Measurements from ENCODE around the gene DTX3.

Gene DTX3

DNA sequence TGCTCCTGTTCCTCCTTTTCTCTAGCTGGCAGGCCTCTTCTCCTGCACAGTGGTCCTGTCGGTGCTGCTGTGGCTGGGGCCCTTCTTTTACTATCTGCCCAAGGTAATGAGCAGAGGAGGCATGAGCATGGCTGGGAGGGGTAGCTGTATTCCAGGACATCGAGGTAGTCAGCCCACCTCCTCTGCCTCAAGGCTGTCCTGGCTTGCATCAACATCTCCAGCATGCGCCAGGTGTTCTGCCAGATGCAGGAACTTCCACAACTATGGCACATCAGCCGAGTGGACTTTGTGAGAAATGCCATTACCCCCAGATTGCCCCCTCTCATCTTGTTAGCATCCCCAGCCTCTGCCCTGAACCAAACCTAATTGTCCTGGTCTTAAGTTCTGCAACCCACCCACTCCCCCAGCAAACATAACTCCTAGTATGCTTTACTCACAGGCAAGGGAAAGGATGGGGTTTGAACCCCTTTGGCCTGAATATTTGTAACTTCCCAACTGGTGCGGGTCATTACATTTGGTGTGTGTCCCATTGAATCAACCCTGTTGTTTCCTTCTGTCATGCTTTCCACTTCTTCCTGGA is 19.3 kb downstream of the DTX3 start:
- no peak for TF ChIP-seq ZFX (IDR thresholded peaks at IDR 0.05; ENCODE audit: borderline replicate concordance)
- TF ChIP-seq, protein P1, sequence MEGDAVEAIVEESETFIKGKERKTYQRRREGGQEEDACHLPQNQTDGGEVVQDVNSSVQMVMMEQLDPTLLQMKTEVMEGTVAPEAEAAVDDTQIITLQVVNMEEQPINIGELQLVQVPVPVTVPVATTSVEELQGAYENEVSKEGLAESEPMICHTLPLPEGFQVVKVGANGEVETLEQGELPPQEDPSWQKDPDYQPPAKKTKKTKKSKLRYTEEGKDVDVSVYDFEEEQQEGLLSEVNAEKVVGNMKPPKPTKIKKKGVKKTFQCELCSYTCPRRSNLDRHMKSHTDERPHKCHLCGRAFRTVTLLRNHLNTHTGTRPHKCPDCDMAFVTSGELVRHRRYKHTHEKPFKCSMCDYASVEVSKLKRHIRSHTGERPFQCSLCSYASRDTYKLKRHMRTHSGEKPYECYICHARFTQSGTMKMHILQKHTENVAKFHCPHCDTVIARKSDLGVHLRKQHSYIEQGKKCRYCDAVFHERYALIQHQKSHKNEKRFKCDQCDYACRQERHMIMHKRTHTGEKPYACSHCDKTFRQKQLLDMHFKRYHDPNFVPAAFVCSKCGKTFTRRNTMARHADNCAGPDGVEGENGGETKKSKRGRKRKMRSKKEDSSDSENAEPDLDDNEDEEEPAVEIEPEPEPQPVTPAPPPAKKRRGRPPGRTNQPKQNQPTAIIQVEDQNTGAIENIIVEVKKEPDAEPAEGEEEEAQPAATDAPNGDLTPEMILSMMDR (IDR thresholded peaks at IDR 0.05): no peak
- no peak overlapping the region for H3K27ac ChIP-seq

DNA sequence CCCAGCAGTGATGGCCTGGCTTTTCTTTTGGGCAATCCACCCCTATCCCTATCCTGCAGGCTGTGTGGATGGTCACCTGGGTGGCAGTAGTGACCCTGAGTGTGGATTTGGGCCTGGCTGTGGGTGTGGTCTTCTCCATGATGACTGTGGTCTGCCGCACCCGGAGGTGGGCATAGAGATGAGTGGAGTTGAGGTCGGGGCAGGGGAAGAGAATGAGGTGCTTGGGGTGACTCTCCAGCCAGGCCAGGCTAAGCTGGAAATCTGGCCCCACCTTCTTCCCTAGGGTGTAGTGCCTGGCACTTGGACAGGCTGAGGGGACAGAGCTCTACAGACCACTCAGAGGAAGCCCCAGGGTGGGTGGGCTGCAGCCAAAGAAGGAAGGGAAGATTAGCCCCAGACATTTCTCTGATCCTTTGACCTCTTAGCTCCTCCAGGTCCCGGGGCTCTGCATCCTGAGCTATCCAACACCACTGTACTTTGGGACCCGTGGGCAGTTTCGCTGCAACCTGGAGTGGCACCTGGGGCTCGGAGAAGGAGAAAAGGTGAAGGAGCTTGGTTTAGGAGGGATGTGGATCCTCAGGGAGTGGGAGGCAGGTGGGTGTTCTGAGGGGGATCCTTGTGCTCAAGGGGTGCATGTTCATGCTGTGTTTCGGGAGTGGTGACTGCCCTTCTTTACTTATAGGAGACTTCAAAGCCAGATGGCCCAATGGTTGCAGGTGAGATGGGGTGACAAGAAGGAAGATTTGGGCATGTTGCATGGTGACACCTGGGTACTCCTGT is 20.0 kb downstream of the DTX3 start:
- no peak overlapping the region for H3K27ac ChIP-seq
- TF ChIP-seq, protein P1 (IDR thresholded peaks at IDR 0.05): no peak
- no peak for TF ChIP-seq ZFX (IDR thresholded peaks at IDR 0.05; ENCODE audit: borderline replicate concordance)

DNA sequence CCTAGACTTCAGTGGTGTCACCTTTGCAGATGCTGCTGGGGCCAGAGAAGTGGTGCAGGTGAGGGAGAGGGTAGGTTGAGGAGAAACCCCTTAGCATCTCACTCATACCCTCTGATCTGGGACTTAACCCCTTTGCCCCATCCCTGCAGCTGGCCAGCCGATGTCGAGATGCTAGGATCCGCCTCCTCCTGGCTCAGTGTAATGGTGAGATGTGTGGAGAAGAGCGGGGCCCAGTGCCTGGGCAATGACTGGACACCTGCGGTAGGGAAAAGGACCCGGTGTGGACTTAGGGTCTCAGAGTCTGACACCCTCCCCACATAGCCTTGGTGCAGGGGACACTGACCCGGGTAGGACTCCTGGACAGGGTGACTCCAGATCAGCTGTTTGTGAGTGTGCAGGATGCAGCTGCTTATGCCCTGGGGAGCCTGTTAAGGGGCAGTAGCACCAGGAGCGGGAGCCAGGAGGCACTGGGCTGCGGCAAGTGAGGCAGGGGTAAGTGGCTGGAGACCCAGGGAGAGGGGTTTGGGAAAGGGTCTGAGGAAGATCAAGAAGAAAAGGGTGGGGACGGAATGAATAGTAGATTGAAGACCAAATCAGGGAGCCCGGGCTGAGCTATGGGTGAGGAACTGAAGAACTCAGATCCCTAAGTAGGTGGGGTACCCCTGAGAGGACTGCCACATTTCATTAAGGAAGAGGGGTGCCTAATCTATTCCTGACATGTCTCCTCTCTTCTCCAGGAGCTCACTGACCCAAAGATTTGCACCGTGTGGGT is 20.8 kb downstream of the DTX3 start:
- no peak overlapping the region for H3K27ac ChIP-seq
- TF ChIP-seq, protein P1 (IDR thresholded peaks at IDR 0.05): no peak
- no peak for TF ChIP-seq ZFX (IDR thresholded peaks at IDR 0.05; ENCODE audit: borderline replicate concordance)

DNA sequence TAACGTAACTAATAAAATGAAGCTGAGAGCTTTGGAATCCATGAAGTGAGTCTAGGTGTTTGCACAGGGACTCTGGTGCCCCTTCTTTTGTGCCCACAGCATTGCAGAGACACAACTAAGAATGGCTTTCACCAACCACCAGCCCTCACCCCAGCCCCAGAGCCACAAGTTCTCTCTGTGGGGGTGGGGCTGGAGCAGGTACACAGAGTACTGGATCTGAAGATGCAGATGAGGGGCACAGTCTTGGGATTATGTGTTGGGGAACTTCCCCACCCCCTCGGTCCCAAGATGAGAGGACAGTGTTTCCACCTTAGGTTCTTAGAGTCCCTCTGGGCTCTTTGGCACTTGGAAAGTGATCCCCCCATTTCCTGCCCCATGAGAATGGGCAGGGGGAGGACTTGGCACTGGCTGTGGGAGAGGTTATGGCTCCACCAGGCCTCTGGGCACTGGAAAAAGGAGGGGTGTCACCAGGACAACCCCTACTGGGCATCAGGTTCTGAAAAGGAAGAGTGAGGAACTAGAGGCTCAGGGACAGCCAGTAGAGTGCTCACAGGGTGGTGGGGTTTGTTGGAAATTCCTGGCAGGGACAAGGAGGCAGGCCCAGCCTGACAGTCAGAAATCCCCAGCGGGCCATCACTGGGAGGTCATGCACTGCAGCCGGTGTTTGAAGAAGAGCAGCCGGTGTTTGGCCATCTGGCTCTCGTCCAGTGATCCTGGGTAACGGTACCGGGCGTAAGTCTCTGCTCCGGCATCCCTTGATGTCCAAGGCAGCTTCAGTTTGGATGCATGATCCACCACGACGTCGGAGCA is 21.7 kb downstream of the DTX3 start:
- no peak for TF ChIP-seq ZFX (IDR thresholded peaks at IDR 0.05; ENCODE audit: borderline replicate concordance)
- TF ChIP-seq, protein P1 (IDR thresholded peaks at IDR 0.05): no peak
- no peak overlapping the region for H3K27ac ChIP-seq

DNA sequence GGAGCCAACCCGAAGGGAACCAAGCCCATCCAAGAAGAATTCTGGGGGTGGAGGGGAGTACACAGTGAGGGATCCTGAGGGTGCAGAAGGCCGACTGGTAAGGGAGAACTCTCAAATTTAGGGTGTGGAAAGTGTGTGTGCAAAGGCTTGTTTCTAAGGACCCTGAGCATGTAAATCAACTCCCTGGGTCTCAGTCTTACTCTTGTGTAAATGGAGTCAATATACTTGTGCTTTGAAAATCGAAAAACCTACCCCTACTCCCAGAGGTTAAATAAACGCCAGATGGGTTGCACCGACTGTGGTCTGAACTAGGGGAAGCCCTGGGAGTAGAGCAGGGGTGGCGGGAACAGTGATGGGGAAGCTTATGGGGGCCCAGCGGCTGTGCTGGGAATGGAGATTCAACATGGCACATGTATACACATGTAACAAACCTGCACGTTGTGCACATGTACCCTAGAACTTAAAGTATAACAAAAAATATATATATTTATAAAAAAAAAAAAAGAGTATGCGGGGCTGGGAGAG is 22.4 kb downstream of the DTX3 start:
- no peak overlapping the region for H3K27ac ChIP-seq

More for the DNA sequence above, 22.4 kb downstream of the DTX3 start:
- TF ChIP-seq ZFX (IDR thresholded peaks at IDR 0.05; ENCODE audit: borderline replicate concordance): no peak
- TF ChIP-seq, protein P1 (IDR thresholded peaks at IDR 0.05): no peak
